DND-41 (cell line): Measurements from ENCODE around the gene HDAC10.

Source experiments
- ATAC-seq: fragments of 200-7000 bp; cut with Tn5 transposase; 3 replicates; pipeline ENCODE4 v1.9.1; 2021; ENCODE audit warnings: low read depth; ENCODE audit not compliant: insufficient read depth
- DNase-seq: peaks from one replicate; pipeline ENCODE4 v3.0.0-alpha.2; 2020
- H2AFZ ChIP-seq: 2 replicates; pipeline ENCODE4 v1.6.0; 2012; ENCODE audit warnings: low read depth, low read length
- H3K27ac ChIP-seq: 2 replicates; pipeline ENCODE4 v1.5.1; 2012; ENCODE audit warnings: low read length, inconsistent platforms
- H3K27me3 ChIP-seq: fragments of 200-600 bp; sonication (generic); 2 replicates; pipeline ENCODE4 v1.6.0; 2012; ENCODE audit warnings: low read length, mild to moderate bottlenecking, inconsistent platforms; ENCODE audit not compliant: insufficient read depth, poor library complexity
- H3K36me3 ChIP-seq: 2 replicates; pipeline ENCODE4 v1.5.1; 2012; ENCODE audit warnings: low read length, inconsistent platforms; ENCODE audit not compliant: insufficient read depth
- H3K4me1 ChIP-seq: 2 replicates; pipeline ENCODE4 v1.5.1; 2012; ENCODE audit warnings: mild to moderate bottlenecking, low read length; ENCODE audit not compliant: insufficient read depth
- H3K4me2 ChIP-seq: 2 replicates; pipeline ENCODE4 v1.6.0; 2012; ENCODE audit warnings: mild to moderate bottlenecking, moderate library complexity, low read length, inconsistent platforms; ENCODE audit not compliant: insufficient read depth
- H3K4me3 ChIP-seq, 2 experiments: fragments of 200-600 bp in 1 of 2; shearing (Covaris generic) in 1 of 2; 2 replicates each; pipeline ENCODE4 v1.5.1; 2012 to 2016; ENCODE audit warnings: inconsistent platforms in 2 of 2, low read length in 2 of 2, mild to moderate bottlenecking in 2 of 2, low read depth in 1 of 2, moderate library complexity in 1 of 2
- H3K79me2 ChIP-seq: 2 replicates; pipeline ENCODE4 v1.6.0; 2012; ENCODE audit warnings: low read length, inconsistent platforms; ENCODE audit not compliant: insufficient read depth
- H3K9ac ChIP-seq: 2 replicates; pipeline ENCODE4 v1.6.0; 2012; ENCODE audit warnings: low read depth, mild to moderate bottlenecking, inconsistent platforms, low read length, moderate library complexity
- H3K9me3 ChIP-seq: 2 replicates; pipeline ENCODE4 v1.5.1; 2012; ENCODE audit warnings: low read length, moderate library complexity, mild to moderate bottlenecking, inconsistent platforms; ENCODE audit not compliant: insufficient read depth, severe bottlenecking
- H4K20me1 ChIP-seq: 2 replicates; pipeline ENCODE4 v1.6.0; 2012; ENCODE audit warnings: low read length; ENCODE audit not compliant: insufficient read depth
- CTCF ChIP-seq: IDR thresholded peaks from 2 replicates; pipeline ENCODE4 v1.5.1; 2012; ENCODE audit warnings: borderline replicate concordance, low read length, moderate library complexity, mild to moderate bottlenecking; ENCODE audit not compliant: poor library complexity, severe bottlenecking; ENCODE audit errors: extremely low read depth
- EZH2 ChIP-seq: IDR thresholded peaks from 3 replicates; pipeline ENCODE4 v1.6.1; 2012; ENCODE audit warnings: borderline replicate concordance, low read depth, mild to moderate bottlenecking, moderate library complexity, low read length, inconsistent platforms; ENCODE audit not compliant: severe bottlenecking

The HDAC10 gene

GRCh38 chr22:50249341-50250248 is 1.5 kb downstream of the HDAC10 start:
- Histone ChIP-seq H4K20me1 (peaks cover 35% of the 10 kb centered on the region), H3K4me3 (peak overlapping the region; percentile 96 to 100; a peak in 3 of 4 replicates), H3K27me3 (no peaks in the 10 kb centered on the region), H3K79me2 (peaks cover 43% of the 10 kb centered on the region), H3K27ac (peak overlapping the region; percentile 86), H3K36me3 (peaks cover 49% of the 10 kb centered on the region), H3K9me3 (no peaks in the 10 kb centered on the region), H3K9ac (peak overlapping the region; percentile 100), H3K4me1 (peaks cover 44% of the 10 kb centered on the region), H2AFZ (no peak overlapping the region), H3K4me2 (peak overlapping the region; percentile 100)
- DNase-seq (no peak), ATAC-seq (no peak)
- TF ChIP-seq CTCF (no peak), EZH2 (no peak)

- peaks cover 49% of the 10 kb centered on the region for H3K36me3 ChIP-seq
These were observed 2.6 kb downstream of the HDAC10 start for GRCh38 chr22:50248196-50249081.

DNA sequence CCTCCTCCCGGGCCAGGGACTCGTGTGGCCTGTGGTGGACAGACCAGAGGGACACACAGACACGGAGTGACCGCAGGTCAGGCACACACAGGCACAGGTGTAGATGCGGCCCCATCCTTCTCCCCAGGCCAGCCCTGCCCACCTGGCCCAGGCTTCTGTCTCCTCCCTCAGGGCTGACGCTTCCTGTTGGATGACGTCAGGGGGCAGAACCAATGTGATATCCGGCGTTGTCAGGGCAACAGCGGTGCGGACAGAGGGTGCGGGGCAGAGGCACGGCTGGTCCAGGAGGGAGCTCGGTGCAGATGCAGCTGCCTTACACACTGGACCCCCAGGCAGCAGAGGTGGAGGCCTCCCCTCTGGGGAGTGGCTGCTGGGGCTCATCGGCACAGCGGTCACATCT is 3.3 kb downstream of the HDAC10 start:
- TF ChIP-seq CTCF (no peak), EZH2 (no peak)
- no peak overlapping the region for H2AFZ ChIP-seq
- peaks cover 47% of the 10 kb centered on the region for H4K20me1 ChIP-seq
- ATAC-seq: no peak
- no peak overlapping the region for H3K4me2 ChIP-seq
- H3K27ac ChIP-seq: no peak overlapping the region
- no peak overlapping the region for H3K4me3 ChIP-seq
- H3K79me2 ChIP-seq: peaks cover 61% of the 10 kb centered on the region
- no peak overlapping the region for H3K9ac ChIP-seq
- no peaks in the 10 kb centered on the region for H3K27me3 ChIP-seq
- H3K36me3 ChIP-seq: peaks cover 49% of the 10 kb centered on the region
- peaks cover 59% of the 10 kb centered on the region for H3K4me1 ChIP-seq
- DNase-seq: no peak
- no peaks in the 10 kb centered on the region for H3K9me3 ChIP-seq

More at GRCh38 chr22:50248196-50249081, 2.6 kb downstream of the HDAC10 start:
- H3K4me1 ChIP-seq: peaks cover 52% of the 10 kb centered on the region
- no peak overlapping the region for H3K4me3 ChIP-seq
- no peak overlapping the region for H3K27ac ChIP-seq
- DNase-seq: no peak
- no peak for TF ChIP-seq CTCF
- no peak for TF ChIP-seq EZH2
- H4K20me1 ChIP-seq: peaks cover 44% of the 10 kb centered on the region
- no peak overlapping the region for H3K9ac ChIP-seq
- peaks cover 55% of the 10 kb centered on the region for H3K79me2 ChIP-seq
- H2AFZ ChIP-seq: no peak overlapping the region
- no peaks in the 10 kb centered on the region for H3K27me3 ChIP-seq
- H3K9me3 ChIP-seq: no peaks in the 10 kb centered on the region
- no peak overlapping the region for H3K4me2 ChIP-seq
- ATAC-seq: no peak
